Measurements from ENCODE around the gene ZNF423. TPM values are rescaled to one million over a fixed set of nuclear protein-coding genes. Genes with fewer than 3 reads are reported as not detected.

Gene ZNF423
- total RNA-seq, 2 donors from 2014 or later, result not detected

GRCh38 chr16:49664221-49665215 lies 191.4 kb downstream of the ZNF423 start:
- Mint-ChIP-seq H3K27me3 (ENCODE audit: low read depth) (no peaks in the 10 kb centered on the region), H3K4me3 (no peak overlapping the region), H3K4me1 (ENCODE audit: low read depth) (no peaks in the 10 kb centered on the region)

GRCh38 chr16:49663081-49664065 lies 192.5 kb downstream of the ZNF423 start:
- no peak for ATAC-seq (replicated peaks in 1 of 2)
- Mint-ChIP-seq H3K27me3 (ENCODE audit: low read depth) (no peaks in the 10 kb centered on the region), H3K4me1 (ENCODE audit: low read depth) (no peaks in the 10 kb centered on the region), H3K9me3 (no peaks in the 10 kb centered on the region), H3K36me3 (ENCODE audit: insufficient read depth in 2 of 2) (no peaks in the 10 kb centered on the region), H3K27ac (no peak overlapping the region), H3K4me3 (no peak overlapping the region)
- DNase-seq, result no peak

More at GRCh38 chr16:49664221-49665215, 191.4 kb downstream of the ZNF423 start:
- ATAC-seq (replicated peaks in 1 of 2) (no peak), DNase-seq (no peak)
- H3K27ac Mint-ChIP-seq, result no peak overlapping the region
- no peaks in the 10 kb centered on the region for H3K36me3 Mint-ChIP-seq (ENCODE audit: insufficient read depth in 2 of 2)
- H3K9me3 Mint-ChIP-seq, result no peaks in the 10 kb centered on the region

GRCh38 chr16:49662569-49662968 lies 193.3 kb downstream of the ZNF423 start:
- no peaks in the 10 kb centered on the region for H3K27me3 Mint-ChIP-seq (ENCODE audit: low read depth)
- no peaks in the 10 kb centered on the region for H3K9me3 Mint-ChIP-seq
- H3K4me1 Mint-ChIP-seq (ENCODE audit: low read depth), result no peaks in the 10 kb centered on the region
- no peak for DNase-seq
- no peak for ATAC-seq (replicated peaks in 1 of 2)
- no peak overlapping the region for H3K27ac Mint-ChIP-seq
- H3K36me3 Mint-ChIP-seq (ENCODE audit: insufficient read depth in 2 of 2), result no peaks in the 10 kb centered on the region
- H3K4me3 Mint-ChIP-seq, result no peak overlapping the region

GRCh38 chr16:49661465-49662187 lies 194.3 kb downstream of the ZNF423 start:
- Mint-ChIP-seq H3K4me3 (no peak overlapping the region), H3K36me3 (ENCODE audit: insufficient read depth in 2 of 2) (no peaks in the 10 kb centered on the region), H3K27ac (no peak overlapping the region), H3K9me3 (no peaks in the 10 kb centered on the region), H3K27me3 (ENCODE audit: low read depth) (no peaks in the 10 kb centered on the region), H3K4me1 (ENCODE audit: low read depth) (no peaks in the 10 kb centered on the region)
- no peak for ATAC-seq (replicated peaks in 1 of 2)
- DNase-seq, result no peak

GRCh38 chr16:49660626-49661025 lies 195.3 kb downstream of the ZNF423 start:
- H3K27me3 Mint-ChIP-seq (ENCODE audit: low read depth), result no peaks in the 10 kb centered on the region
- H3K4me3 Mint-ChIP-seq, result no peak overlapping the region
- H3K27ac Mint-ChIP-seq, result no peak overlapping the region
- ATAC-seq (replicated peaks in 1 of 2), result no peak
- H3K9me3 Mint-ChIP-seq, result no peaks in the 10 kb centered on the region
- DNase-seq, result no peak
- no peaks in the 10 kb centered on the region for H3K4me1 Mint-ChIP-seq (ENCODE audit: low read depth)
- no peaks in the 10 kb centered on the region for H3K36me3 Mint-ChIP-seq (ENCODE audit: insufficient read depth in 2 of 2)

GRCh38 chr16:49659356-49659755 lies 196.6 kb downstream of the ZNF423 start:
- Mint-ChIP-seq H3K9me3 (no peaks in the 10 kb centered on the region), H3K36me3 (ENCODE audit: insufficient read depth in 2 of 2) (no peaks in the 10 kb centered on the region)
- ATAC-seq (replicated peaks in 1 of 2), result no peak

GRCh38 chr16:49658531-49658930 lies 197.4 kb downstream of the ZNF423 start:
- no peak for DNase-seq
- H3K4me1 Mint-ChIP-seq (ENCODE audit: low read depth), result no peaks in the 10 kb centered on the region
- H3K27me3 Mint-ChIP-seq (ENCODE audit: low read depth), result no peaks in the 10 kb centered on the region
- no peaks in the 10 kb centered on the region for H3K36me3 Mint-ChIP-seq (ENCODE audit: insufficient read depth in 2 of 2)
- ATAC-seq (replicated peaks in 1 of 2), result no peak
- H3K4me3 Mint-ChIP-seq, result no peak overlapping the region
- no peak overlapping the region for H3K27ac Mint-ChIP-seq
- H3K9me3 Mint-ChIP-seq, result no peaks in the 10 kb centered on the region

More at GRCh38 chr16:49659356-49659755, 196.6 kb downstream of the ZNF423 start:
- no peak overlapping the region for H3K4me3 Mint-ChIP-seq
- DNase-seq, result no peak
- H3K4me1 Mint-ChIP-seq (ENCODE audit: low read depth), result no peaks in the 10 kb centered on the region
- no peak overlapping the region for H3K27ac Mint-ChIP-seq
- no peaks in the 10 kb centered on the region for H3K27me3 Mint-ChIP-seq (ENCODE audit: low read depth)

GRCh38 chr16:49657736-49658465 lies 198.0 kb downstream of the ZNF423 start:
- no peaks in the 10 kb centered on the region for H3K27me3 Mint-ChIP-seq (ENCODE audit: low read depth)
- H3K36me3 Mint-ChIP-seq (ENCODE audit: insufficient read depth in 2 of 2), result no peaks in the 10 kb centered on the region
- no peaks in the 10 kb centered on the region for H3K9me3 Mint-ChIP-seq
- H3K27ac Mint-ChIP-seq, result no peak overlapping the region
- no peak for ATAC-seq (replicated peaks in 1 of 2)
- no peaks in the 10 kb centered on the region for H3K4me1 Mint-ChIP-seq (ENCODE audit: low read depth)
- H3K4me3 Mint-ChIP-seq, result no peak overlapping the region
- DNase-seq, result no peak

GRCh38 chr16:49654425-49654824 lies 201.5 kb downstream of the ZNF423 start:
- Mint-ChIP-seq H3K4me3 (no peak overlapping the region), H3K27ac (no peak overlapping the region), H3K9me3 (no peaks in the 10 kb centered on the region), H3K36me3 (ENCODE audit: insufficient read depth in 2 of 2) (no peaks in the 10 kb centered on the region), H3K4me1 (ENCODE audit: low read depth) (no peaks in the 10 kb centered on the region), H3K27me3 (ENCODE audit: low read depth) (no peaks in the 10 kb centered on the region)
- no peak for ATAC-seq (replicated peaks in 1 of 2)
- DNase-seq, result no peak

GRCh38 chr16:49653577-49653976 lies 202.3 kb downstream of the ZNF423 start:
- peaks cover 4% of the 10 kb centered on the region in 2 donors for H3K9me3 Mint-ChIP-seq
- no peak overlapping the region for H3K27ac Mint-ChIP-seq
- peaks cover 0 to 3% of the 10 kb centered on the region in 2 donors for H3K36me3 Mint-ChIP-seq (ENCODE audit: insufficient read depth in 2 of 2)
- no peaks in the 10 kb centered on the region for H3K27me3 Mint-ChIP-seq (ENCODE audit: low read depth)
- ATAC-seq (replicated peaks in 1 of 2) (no peak), DNase-seq (no peak)
- H3K4me1 Mint-ChIP-seq (ENCODE audit: low read depth), result no peaks in the 10 kb centered on the region
- no peak overlapping the region for H3K4me3 Mint-ChIP-seq

- no peak for DNase-seq
- no peak for ATAC-seq (replicated peaks in 1 of 2)
- Mint-ChIP-seq H3K27me3 (ENCODE audit: low read depth) (no peaks in the 10 kb centered on the region), H3K9me3 (peaks cover 4% of the 10 kb centered on the region in 2 donors), H3K36me3 (ENCODE audit: insufficient read depth in 2 of 2) (peaks cover 0 to 4% of the 10 kb centered on the region in 2 donors), H3K4me1 (ENCODE audit: low read depth) (no peaks in the 10 kb centered on the region), H3K4me3 (no peak overlapping the region), H3K27ac (no peak overlapping the region)
Measured at GRCh38 chr16:49653173-49653570, 202.7 kb downstream of the ZNF423 start.

All from activated T-cell treated with anti-CD3 and anti-CD28 coated beads, Interleukin-2, amount 50 U/mL, for 72 hours (primary cell).